ENCODE results near the gene SIT1.

DNA sequence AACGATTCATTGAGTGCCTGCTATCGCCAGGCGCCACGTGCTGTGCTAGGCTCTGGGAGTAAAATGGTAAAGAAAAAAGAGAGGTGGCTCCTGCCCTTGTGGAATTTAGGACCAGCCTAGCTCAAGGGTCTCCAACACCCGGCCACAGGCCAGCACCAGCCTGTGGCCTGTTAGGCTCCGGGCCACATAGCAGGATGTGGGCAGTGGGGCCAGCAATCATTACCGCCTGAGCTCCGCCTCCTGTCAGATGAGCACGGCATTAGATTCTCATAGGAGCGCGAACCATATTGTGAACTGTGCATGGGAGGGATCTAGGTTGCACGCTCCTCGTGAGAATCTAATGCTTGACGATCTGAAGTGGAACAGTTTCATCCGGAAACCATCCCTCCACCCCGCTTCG, 5.6 kb upstream of the SIT1 start:
- TF ChIP-seq, protein P1, sequence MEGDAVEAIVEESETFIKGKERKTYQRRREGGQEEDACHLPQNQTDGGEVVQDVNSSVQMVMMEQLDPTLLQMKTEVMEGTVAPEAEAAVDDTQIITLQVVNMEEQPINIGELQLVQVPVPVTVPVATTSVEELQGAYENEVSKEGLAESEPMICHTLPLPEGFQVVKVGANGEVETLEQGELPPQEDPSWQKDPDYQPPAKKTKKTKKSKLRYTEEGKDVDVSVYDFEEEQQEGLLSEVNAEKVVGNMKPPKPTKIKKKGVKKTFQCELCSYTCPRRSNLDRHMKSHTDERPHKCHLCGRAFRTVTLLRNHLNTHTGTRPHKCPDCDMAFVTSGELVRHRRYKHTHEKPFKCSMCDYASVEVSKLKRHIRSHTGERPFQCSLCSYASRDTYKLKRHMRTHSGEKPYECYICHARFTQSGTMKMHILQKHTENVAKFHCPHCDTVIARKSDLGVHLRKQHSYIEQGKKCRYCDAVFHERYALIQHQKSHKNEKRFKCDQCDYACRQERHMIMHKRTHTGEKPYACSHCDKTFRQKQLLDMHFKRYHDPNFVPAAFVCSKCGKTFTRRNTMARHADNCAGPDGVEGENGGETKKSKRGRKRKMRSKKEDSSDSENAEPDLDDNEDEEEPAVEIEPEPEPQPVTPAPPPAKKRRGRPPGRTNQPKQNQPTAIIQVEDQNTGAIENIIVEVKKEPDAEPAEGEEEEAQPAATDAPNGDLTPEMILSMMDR (IDR thresholded peaks at IDR 0.05): no peak
- TF ChIP-seq HEYL (CRISPR knock-in tag; IDR thresholded peaks at IDR 0.05): no peak
- TF ChIP-seq KDM1A (IDR thresholded peaks at IDR 0.05; ENCODE audit: low read depth): no peak
